Cerebellar nuclear complex (tissue), 1 donor: ENCODE data around the gene KPNA4.
"Not testable (repeated sequence)": the region's sequence is repeated elsewhere in the genome, so short reads cannot be mapped to it uniquely, and the experiment has no call there.

Source experiments
- DNase-seq, 2 experiments: peaks; one replicate each; lab custom pipeline; 2025; lab: John Stamatoyannopoulos, UW

The KPNA4 gene, protein sequence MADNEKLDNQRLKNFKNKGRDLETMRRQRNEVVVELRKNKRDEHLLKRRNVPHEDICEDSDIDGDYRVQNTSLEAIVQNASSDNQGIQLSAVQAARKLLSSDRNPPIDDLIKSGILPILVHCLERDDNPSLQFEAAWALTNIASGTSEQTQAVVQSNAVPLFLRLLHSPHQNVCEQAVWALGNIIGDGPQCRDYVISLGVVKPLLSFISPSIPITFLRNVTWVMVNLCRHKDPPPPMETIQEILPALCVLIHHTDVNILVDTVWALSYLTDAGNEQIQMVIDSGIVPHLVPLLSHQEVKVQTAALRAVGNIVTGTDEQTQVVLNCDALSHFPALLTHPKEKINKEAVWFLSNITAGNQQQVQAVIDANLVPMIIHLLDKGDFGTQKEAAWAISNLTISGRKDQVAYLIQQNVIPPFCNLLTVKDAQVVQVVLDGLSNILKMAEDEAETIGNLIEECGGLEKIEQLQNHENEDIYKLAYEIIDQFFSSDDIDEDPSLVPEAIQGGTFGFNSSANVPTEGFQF

DNA sequence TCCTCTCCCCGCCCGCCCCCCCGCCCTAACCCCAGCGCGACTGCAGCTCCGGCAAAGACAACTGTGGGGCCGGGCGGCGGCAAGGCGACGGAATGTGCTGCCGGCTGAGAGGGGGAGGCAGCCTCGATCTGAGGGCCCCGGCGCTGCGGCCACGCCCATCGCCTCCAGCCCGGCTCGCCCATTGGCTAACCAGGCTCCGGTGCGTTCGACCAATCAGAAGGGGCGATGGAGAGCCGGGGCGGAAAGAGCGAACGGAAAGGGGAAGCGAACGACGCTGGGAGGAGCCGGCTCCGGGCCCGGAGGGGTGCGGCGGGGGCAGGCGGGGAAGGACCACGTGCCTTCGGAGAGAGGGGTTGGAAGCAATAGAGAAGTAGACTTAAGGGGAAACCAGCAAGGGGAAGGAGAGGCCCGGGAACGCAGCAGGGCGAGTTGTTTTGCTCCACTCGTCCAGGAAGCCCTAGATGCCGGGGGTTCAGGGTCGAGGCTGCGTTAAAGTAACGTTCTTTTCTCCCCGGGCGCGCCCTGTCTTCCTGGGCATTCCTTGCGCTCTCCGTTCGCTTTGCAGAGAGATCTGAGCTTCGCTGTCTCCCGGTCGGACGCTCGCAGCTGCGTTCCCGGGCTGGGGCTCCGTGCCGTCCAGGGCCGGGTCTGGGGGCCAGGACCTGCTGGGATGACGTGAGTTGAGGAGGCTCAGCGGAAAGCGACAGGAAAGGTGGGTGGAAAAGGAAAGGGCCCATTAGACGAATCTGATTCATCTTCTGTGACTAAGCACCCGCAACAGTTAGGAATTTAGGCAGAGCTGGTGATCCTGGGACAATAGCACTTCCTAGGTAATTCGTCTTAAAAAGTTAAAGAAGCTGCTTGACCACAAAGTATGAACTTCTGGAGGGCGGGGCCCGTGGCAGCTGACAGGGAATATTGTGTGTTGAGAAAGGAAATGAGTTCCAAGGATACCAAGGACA, at the start of gene KPNA4:
KPNA4 (minus strand) TSS at position 130 of the 962 bp plus-strand sequence. CDS start 289 bp downstream, outside the sequence.
- DNase-seq: peak; percentile 63 to 78

DNA sequence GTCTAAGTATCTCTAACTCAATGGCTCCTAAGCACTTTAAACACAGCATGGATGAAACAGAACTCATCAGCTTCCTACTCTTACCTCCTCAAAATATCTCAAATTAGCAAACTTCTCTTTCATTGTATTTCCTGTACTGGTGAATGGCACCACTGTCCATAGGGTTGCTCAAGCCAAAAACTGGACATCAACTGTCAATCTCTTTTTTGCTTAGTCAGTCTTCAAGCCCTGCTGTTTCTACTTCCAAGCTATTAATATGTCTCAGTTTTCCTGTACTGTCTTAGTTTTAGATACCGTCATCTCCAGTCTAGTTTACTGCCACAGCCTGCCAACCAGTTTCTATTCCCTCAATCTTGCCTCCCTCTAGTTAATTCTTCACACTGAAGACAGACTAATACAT, 48.3 kb upstream of the KPNA4 start:
- DNase-seq: no peak

DNA sequence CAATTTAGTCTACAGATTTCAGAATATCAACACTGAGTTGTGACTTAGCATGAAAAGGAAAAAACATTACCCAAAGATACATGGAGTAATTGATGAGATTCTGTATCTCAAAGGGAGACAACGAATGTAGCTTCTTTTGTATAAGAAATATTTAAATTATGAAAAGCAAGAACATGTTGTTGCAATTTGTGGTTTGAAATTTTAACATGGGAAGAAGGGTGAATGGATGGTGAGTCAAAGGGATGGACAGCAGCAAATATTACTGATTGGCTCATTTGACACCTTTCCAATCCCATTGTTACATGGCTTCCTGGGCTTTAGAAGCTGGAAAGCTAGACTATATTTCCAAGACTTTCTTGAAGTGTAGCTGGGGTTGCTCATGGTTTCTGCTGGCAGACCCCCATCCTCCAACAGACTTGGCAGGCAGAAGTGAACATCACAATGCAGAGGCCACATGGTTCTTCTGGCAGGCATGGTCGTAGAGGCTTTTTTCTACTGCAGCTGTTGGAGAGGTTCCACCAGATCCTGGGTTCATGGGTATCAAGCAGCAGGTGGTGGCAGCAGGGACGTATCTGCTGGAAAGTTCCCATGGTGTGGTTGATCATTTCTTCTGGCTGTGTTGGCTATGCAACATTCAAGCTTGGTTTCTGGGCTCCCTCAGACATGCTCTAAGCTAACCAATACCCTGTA, 47.2 kb upstream of the KPNA4 start:
- no peak for DNase-seq

DNA sequence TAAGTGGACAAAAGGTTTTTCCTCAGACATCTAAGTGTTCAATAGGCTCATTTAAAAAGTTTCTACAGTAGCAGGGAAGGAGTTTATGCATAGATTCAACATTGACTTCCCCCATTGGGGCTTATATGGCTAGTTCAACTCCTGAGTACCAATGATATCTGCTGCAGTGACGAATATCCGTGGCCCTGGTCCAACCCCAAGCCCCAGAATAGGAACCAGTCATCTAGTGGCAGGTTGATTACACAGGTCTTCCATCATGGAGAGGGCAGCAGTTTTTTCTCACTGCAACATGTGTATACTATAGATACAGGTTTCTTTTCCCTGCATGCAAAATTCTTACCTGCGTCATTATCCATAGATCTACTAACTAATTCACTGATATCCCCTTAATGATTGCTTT, 45.8 kb upstream of the KPNA4 start:
- DNase-seq: no peak

DNA sequence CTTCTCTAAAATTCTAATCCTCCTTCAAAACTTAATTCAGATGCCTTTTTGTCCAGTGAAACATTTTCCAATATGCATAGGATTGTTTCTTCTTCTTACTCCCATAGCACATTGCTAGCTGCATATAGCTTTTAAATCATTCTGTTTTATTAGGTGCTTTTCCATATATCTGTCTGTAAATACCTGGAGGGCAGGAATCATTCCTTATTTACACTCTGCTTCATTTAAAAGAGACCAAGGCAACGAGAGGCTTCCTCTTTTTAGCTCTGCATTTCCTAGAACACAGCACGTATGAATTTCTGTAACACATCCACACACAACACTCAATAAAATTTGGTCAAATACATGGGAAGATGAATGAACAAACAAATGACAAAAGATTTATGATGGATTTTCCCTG, 43.5 kb upstream of the KPNA4 start:
- no peak for DNase-seq

DNA sequence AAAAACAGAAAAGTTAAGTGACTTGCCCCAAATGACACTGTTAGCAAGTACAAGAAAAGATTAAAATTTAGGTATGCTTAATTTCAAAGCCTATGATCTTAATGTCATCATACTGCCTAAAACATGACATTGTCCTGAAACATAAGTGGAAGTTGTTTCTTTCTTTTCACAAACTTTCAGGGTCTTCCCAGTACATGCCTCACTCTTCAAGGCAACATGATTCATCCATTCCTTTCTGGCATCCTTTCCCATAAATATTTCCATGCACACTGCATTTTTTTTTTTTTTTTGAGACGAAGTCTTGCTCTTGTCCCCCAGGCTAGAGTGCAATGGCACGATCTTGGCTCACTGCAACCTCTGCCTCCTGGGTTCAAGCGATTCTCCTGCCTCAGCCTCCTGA, 42.5 kb upstream of the KPNA4 start:
- no peak for DNase-seq

DNA sequence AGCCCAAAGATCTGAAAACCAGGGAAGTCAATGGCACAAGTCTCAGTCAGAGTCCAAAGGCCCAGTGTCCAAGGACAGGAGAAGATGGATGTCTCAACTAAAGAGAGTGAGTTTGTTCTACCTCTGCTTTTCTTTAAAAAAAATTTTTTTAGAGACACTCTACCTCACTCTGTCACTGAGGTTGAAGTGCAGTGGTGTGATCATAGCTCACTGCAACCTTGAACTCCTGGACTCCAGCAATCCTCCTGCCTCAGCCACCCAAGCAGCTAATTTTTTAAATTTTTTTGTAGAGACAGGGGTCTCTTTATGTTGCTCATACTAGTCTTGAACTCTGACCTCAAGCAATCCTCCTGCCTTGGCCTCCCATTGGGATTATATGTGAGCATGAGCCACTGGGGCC, 39.9 kb upstream of the KPNA4 start:
- no peak for DNase-seq

DNA sequence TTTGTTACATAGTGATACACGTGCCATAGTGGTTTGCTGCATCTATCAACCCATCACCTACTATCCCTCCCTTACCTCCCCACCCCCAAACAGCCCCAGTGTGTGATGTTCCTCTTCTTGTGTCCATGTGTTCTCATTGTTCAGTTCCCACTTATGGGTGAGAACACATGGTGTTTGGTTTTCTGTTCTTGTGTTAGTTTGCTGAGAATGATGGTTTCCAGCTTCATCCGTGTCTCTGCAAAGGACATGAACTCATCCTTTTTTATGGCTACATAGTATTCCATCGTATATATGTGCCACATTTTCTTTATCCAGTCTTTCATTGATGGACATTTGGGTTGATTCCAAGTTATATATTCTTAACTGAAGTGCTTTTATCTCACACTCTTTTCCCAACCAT, 38.5 kb upstream of the KPNA4 start:
- not testable (repeated sequence) for DNase-seq

DNA sequence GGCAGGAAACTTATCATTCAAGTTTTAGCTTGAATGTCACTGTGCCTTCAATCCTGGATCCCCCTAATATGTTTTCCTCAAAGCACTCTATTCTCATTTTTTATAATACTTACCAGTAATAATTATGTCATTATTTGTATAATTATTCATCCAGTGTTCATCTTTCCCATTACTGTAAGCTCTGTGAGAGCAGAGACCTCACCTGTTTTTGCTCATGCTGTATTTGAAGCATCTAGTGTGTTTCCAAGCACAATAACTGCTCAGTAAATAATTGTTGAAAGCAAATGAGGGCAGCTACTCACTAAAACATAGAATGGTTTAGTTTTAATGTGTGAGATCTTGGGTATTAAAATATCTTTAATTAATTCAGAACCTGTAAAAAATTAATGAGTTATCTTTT, 36.9 kb upstream of the KPNA4 start:
- DNase-seq: no peak

DNA sequence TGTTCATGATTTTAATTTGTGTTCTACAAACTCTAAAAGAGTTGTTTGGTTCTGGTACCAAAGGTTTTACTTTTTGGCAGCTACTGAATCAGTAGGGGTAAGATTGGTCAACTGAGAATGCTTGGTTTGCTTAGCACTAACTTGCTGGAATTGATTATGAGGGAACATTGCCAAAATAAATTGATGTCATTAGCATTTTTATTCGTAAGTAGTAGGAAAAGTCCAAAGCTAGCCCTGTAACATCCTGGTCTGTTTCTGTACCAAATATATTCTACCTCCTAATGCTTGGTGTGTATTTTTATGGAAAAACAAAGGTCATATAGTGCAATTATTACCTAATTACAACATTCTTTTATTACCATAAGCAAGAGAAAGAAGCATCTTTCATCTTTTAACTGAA, 35.9 kb upstream of the KPNA4 start:
- no peak for DNase-seq

DNA sequence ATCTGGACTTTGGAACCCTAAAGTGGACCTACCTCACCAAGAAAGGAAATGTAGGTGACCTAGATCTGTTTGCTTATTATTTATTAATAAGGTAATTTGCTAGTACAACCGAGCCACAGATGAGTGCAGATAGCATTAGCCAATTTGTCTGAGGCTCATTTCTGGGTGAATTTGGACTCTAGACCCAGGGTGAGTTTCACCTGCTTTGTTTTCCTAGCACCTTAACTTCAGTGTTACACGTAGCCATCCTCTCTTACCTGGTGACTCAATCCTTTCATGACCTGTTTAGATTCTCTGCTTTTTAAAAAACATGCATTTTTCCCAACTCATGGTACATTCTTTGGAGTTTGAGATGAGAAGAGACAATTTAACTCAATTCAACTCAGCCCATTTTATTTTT, 33.5 kb upstream of the KPNA4 start:
- no peak for DNase-seq

DNA sequence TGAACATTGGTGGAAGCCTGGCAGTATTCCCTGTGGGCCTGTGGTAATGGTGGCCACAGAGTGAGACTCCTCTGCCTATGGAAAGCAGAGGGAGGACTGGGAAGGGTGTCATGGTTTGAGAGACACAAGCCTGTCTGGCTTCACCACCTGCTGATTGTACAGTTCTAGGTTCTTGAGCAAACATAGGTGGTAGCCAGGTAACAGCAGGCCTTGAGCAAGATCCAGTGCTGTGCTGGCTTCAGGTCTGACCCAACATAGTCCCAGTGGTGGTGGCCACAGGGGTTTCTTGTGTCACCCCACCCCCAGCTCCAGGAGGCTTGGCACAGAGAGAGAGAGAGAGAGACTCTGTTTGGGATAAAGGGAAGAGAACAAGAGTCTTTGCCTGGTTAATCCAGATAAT, 22.7 kb upstream of the KPNA4 start:
- no peak for DNase-seq

DNA sequence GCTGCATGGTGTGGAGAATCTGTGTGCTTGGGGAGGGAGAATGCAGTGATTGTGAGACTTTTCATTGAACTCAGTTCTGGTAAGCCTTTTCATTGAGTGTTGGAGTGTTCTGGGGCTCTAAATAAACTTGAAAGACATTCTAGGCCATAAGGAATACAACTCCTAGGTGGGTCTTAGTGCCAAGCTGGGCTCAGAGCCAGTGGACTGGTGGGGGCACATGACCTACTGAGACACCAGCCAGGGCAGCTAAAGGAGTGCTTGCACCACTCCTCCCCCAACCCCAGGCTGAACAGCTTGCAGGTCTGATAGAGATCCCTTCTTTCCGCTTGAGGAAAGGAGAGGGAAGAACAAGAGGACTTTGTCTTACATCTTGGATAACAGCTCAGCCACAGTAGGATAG, 21.7 kb upstream of the KPNA4 start:
- no peak for DNase-seq

DNA sequence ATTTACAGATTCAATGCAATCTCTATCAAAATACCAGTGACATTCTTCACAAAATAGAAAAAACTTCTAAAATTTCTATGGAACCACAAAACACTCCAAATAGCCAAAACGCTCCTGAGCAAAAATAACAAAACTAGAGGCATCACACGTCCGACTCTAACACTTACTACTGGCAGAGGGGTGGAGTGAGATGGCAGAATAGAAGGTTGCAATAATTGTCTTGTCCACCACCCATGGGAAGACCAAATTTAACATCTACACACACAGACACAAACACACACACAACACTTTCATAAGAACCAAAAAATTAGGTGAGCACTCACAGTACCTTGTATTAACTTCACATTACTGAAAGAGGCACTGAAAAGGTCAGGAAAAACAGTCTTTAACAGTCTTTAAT, 21.3 kb upstream of the KPNA4 start:
- no peak for DNase-seq

DNA sequence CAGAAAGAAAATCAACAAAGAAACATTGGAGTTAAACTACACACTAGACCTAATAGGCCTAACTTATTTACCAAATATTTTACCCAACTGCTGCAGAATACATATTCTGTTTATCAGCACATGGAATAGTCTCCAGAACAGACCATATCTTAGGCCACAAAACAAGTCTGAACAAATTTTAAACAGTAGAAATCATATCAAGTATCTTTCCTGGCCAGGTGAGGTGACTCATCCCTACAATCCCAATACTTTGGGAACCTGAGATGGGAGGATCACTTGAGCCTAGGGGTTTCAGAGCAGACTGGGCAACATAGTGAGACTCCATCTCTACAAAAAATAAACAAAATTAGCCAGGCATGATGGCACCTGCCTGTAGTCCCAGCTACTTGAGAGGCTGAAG, 18.1 kb upstream of the KPNA4 start:
- DNase-seq: no peak

DNA sequence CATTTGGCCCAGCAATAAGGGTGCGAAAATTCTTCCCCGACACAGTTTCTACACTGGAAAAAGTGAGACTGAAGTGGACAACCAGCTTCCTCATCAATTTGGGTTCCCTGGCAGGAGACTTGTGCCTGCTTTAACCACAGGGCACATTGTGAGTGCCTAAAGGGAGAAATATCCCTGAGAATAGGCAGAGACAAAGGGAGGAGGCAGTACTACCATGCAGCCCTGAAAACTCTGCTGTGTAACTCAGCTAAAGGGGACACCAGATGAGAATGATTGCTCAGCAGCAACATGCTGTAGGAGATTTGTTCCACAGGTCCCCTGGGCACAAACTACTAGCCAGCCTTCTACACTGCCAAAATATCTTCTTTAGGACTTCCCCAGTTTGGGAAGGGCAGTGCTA, 15.6 kb upstream of the KPNA4 start:
- DNase-seq: no peak

DNA sequence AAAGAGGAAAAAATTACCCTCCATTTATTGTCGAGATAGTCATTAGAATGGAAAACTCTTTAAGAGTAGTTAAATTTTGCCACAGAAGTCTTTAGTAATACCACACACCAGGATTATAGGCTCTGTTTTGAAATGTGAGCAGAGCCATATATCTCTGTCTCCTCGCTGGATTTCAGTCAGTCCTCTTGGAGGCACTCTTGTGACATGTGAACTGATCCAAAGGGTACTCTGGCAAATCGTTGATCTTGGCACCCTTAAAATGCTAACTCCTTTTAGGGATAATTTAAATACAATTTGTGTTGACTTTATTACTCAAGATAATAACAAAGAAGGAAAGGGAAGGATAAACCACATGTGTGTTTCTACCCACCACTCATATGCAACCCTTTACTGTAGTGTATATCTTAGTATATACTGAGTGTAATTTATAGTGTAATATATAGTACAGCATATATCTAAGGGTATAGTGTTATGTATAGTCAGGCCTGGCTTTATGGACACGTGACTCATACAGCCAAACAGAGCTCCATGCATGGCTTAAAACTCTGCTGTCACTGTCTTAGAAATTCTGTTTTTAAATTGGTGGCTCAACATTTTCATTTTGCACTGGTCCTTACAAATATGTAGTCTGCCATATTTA, 12.3 kb upstream of the KPNA4 start:
- no peak for DNase-seq

DNA sequence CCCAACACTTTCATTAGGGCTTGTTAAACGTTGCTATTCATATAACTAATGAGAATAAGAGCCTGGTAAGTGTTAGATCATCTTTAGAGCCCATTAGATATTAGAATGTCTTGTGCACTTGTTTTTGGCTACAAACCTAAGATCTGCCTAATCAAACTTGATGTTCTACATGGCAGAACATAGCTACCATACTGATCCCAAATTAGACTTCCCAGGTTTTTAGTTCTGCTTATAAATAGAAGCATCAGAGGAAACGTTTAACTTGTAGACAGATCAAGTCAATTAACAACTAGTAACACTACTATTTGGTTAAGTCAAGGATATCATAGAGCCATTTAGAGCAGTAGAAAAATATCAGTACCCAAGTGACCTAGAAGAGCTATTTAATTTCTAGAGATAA, 11.7 kb upstream of the KPNA4 start:
- no peak for DNase-seq

DNA sequence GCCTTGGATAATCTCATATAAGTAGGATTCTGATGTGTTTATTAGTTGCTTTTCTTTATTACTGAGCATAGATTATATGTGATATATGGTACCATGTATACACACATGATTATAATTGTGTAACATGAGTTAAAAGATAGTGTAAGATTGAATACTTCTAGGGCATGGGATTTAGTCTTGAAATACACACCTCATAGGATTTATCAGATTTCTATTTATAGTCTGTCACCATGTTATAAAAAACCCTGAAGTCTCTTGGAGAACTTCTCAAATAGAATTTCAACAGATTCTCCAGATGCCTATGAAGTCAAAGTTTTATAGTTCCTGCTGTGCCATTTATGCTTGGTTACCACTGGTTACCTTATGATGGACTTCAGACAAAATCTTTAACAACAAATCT, 11.2 kb upstream of the KPNA4 start:
- DNase-seq: no peak

DNA sequence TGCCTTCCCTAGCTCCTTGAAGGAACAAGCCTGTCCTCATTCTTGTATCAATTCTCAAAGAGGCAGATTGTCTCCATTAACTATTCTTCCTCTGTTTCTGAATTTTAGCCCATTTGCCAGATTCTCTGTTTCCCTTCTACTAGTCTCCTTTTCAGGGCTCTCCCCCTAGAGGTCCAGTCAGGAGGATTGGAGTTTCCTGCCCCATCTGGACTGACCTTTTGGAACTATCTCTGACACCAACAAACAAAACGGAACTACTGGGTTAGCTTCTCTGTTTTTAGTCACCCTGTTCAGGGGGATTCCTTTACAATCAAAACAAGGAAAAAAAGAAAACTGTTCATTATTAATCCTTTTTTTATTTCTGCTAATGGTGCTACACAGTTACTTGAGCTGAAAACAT, 10.2 kb upstream of the KPNA4 start:
- no peak for DNase-seq

DNA sequence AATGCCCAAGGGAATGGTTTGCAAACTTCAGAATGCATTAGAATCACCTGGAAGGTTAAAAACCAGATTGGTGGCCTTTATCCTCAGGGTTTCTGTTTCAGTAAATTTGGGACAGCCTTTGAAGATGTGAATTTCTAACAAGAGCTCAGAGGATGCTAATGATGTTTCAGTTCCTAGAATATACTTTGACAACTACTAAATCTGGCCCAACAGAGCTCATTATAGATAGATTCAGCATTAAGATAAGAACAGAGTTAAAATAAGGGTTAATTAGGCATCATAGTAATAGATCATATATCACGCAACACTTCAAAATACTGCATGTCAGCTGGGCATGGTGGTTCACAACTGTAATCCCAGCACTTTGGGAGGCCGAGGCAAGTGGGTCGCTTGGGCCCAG, 9.3 kb upstream of the KPNA4 start:
- DNase-seq: no peak
